CD14-positive monocyte (primary cell): Measurements from ENCODE around the gene CTNNBL1. TPM values are rescaled to one million over a fixed set of nuclear protein-coding genes. Genes with fewer than 3 reads are reported as not detected.
"Not testable (repeated sequence)": the region's sequence is repeated elsewhere in the genome, so short reads cannot be mapped to it uniquely, and the experiment has no call there.

ENCODE experiments used
- DNase-seq, 3 donors: peaks; one replicate each; pipeline ENCODE4 v3.0.0-alpha.2; 2011 to 2022
- H2AFZ ChIP-seq: 2 replicates; pipeline ENCODE4 v1.6.0; 2012; ENCODE audit warnings: mild to moderate bottlenecking, low read depth, low read length, inconsistent platforms; ENCODE audit not compliant: insufficient read depth, poor library complexity, severe bottlenecking
- H3K27ac ChIP-seq, 2 donors: 1 replicate in 1 of 2; 2 replicates in 1 of 2; pipeline ENCODE4 v1.5.1; 2012 to 2013; ENCODE audit warnings: low read length in 2 of 2, control low read depth in 1 of 2, inconsistent platforms in 1 of 2, low read depth in 1 of 2, mild to moderate bottlenecking in 1 of 2
- H3K27me3 ChIP-seq, 2 donors: one replicate each; pipeline versions ENCODE4 v1.6.0 to v1.6.1; 2011 to 2013; ENCODE audit warnings: low read length in 2 of 2; ENCODE audit not compliant: control insufficient read depth in 2 of 2, insufficient read depth in 2 of 2
- H3K36me3 ChIP-seq, 2 donors: replicated peaks in 1 of 2; 1 replicate in 1 of 2; 2 replicates in 1 of 2; pipeline versions ENCODE4 v1.5.1 to v1.6.1; 2012 to 2013; ENCODE audit warnings: low read length in 2 of 2, control low read depth in 1 of 2, inconsistent platforms in 1 of 2, mild to moderate bottlenecking in 1 of 2; ENCODE audit not compliant: insufficient read depth in 2 of 2, control insufficient read depth in 1 of 2
- H3K4me1 ChIP-seq, 2 donors: 1 replicate in 1 of 2; 2 replicates in 1 of 2; pipeline versions ENCODE4 v1.5.1 to v1.6.1; 2012 to 2013; ENCODE audit warnings: low read length in 2 of 2, control low read depth in 1 of 2, inconsistent platforms in 1 of 2, mild to moderate bottlenecking in 1 of 2, moderate library complexity in 1 of 2; ENCODE audit not compliant: insufficient read depth in 2 of 2, control insufficient read depth in 1 of 2
- H3K4me2 ChIP-seq: replicated peaks from 2 replicates; pipeline ENCODE3; 2012; ENCODE audit warnings: low read length, moderate library complexity, mild to moderate bottlenecking; ENCODE audit not compliant: poor library complexity, severe bottlenecking; ENCODE audit errors: extremely low read depth
- H3K4me3 ChIP-seq, 3 experiments: fragments of 200-600 bp in 1 of 3; sonication (generic) in 1 of 3; replicated peaks in 1 of 3; 1 replicate in 2 of 3; 2 replicates in 1 of 3; pipeline ENCODE4 v1.5.1; 2011 to 2013; ENCODE audit warnings: low read length in 3 of 3, mild to moderate bottlenecking in 3 of 3, control low read depth in 2 of 3, low read depth in 2 of 3, inconsistent platforms in 1 of 3, moderate library complexity in 1 of 3
- H3K79me2 ChIP-seq: 2 replicates; pipeline ENCODE4 v1.6.0; 2012; ENCODE audit warnings: mild to moderate bottlenecking, control low read depth, inconsistent platforms, low read length, moderate library complexity; ENCODE audit not compliant: insufficient read depth
- H3K9ac ChIP-seq: 2 replicates; pipeline ENCODE4 v1.6.0; 2017; ENCODE audit warnings: low read length, mild to moderate bottlenecking; ENCODE audit not compliant: insufficient read depth, poor library complexity, severe bottlenecking
- H3K9me3 ChIP-seq, 2 donors: replicated peaks in 1 of 2; 1 replicate in 1 of 2; 2 replicates in 1 of 2; pipeline versions ENCODE4 v1.5.1 to v1.6.1; 2012 to 2013; ENCODE audit warnings: low read length in 2 of 2, control low read depth in 1 of 2; ENCODE audit not compliant: control insufficient read depth in 1 of 2, insufficient read depth in 1 of 2
- H4K20me1 ChIP-seq: 2 replicates; pipeline ENCODE4 v1.6.0; 2012; ENCODE audit warnings: mild to moderate bottlenecking, low read length, control low read depth, moderate library complexity; ENCODE audit not compliant: insufficient read depth
- H3K27ac Mint-ChIP-seq, 7 donors: one replicate each; pipeline ENCODE4 v1.8.0; 2020; ENCODE audit warnings: mild to moderate bottlenecking in 7 of 7, mixed read lengths in 7 of 7, moderate library complexity in 6 of 7, inconsistent platforms in 2 of 7
- H3K27me3 Mint-ChIP-seq, 3 donors: one replicate each; pipeline ENCODE4 v1.8.0; 2021 to 2022; ENCODE audit warnings: low read depth in 3 of 3, mild to moderate bottlenecking in 3 of 3, mixed read lengths in 3 of 3, moderate library complexity in 3 of 3, inconsistent platforms in 1 of 3
- H3K36me3 Mint-ChIP-seq, 2 donors: one replicate each; pipeline ENCODE4 v1.8.0; 2020; ENCODE audit warnings: mixed read lengths in 2 of 2, inconsistent platforms in 1 of 2, mild to moderate bottlenecking in 1 of 2
- H3K4me1 Mint-ChIP-seq: one replicate; pipeline ENCODE4 v1.8.0; 2020; ENCODE audit warnings: mild to moderate bottlenecking, mixed read lengths
- H3K4me3 Mint-ChIP-seq, 2 donors: one replicate each; pipeline ENCODE4 v1.8.0; 2020; ENCODE audit warnings: mild to moderate bottlenecking in 2 of 2, mixed read lengths in 2 of 2, moderate library complexity in 1 of 2
- H3K9me3 Mint-ChIP-seq, 7 donors: one replicate each; pipeline ENCODE4 v1.8.0; 2020 to 2022; ENCODE audit warnings: mixed read lengths in 7 of 7, mild to moderate bottlenecking in 6 of 7, moderate library complexity in 6 of 7, inconsistent platforms in 2 of 7
- WGBS: methylation state at CpG from one replicate; pipeline ENCODE4 v1.1.5; 2013; ENCODE audit warnings: missing lambda C conversion rate; ENCODE audit not compliant: insufficient coverage; 5-methylcytosine and 5-hydroxymethylcytosine counted together
- intact Hi-C, 2 donors: fragments of 100-400 bp; cut with micrococcal nuclease; formaldehyde crosslinking; loops; one replicate each; pipeline versions ENCODE4 v1.15.0 to v1.15.1; 2023
- polyA plus RNA-seq, 3 donors: library from polyadenylated mRNA; depleted of rRNA in 1 of 3; unstranded in 2 of 3; stranded (reverse) in 1 of 3; fragments of 300-500 nt in 2 of 3; fragments of >200 nt in 1 of 3; fragmentation: Illumina TruSeq in 2 of 3; gene quantifications; 1 replicate in 2 of 3; 2 replicates in 1 of 3; pipeline ENCODE4 v1.2.3, GENCODE V29; 2012 to 2021
- TF ChIP-seq, protein P1 (sequence below): fragments of 200-600 bp; IDR thresholded peaks from one replicate; pipeline ENCODE4 v1.8.0; 2022; ENCODE audit warnings: antibody characterized with exemption, mild to moderate bottlenecking

The CTNNBL1 gene
- polyA plus RNA-seq, 3 donors = 35.5 to 83.2 (median 77.3) TPM

DNA sequence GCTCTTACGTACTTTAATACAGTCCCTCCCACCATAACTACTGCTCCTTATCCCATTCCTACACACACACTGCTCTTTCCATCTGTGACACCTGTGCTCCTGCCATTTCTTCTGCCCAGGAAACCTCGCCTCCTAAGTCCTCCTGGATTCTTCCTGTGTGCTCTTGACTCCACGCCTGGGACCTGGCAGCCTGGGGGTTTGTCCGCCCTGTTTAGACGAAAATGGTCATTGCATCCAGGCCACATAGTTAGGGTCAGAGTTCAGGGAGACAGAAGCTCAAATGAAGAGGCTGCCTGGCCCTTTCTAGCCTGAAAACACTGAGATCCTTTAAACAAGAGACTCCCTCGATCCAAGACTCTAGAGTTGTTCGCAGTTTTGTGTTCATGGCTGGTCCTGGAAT is 17.4 kb upstream of the CTNNBL1 start:
- no peak overlapping the region for H3K4me3 ChIP-seq
- H3K9ac ChIP-seq = no peak overlapping the region
- H3K36me3 Mint-ChIP-seq = no peaks in the 10 kb centered on the region
- no peaks in the 10 kb centered on the region for H3K36me3 ChIP-seq
- H3K4me2 ChIP-seq = no peak overlapping the region
- no peak overlapping the region for H2AFZ ChIP-seq
- no peak overlapping the region for H3K27ac Mint-ChIP-seq
- no peaks in the 10 kb centered on the region for H3K4me1 Mint-ChIP-seq
- peaks cover 16 to 27% (median 23%) of the 10 kb centered on the region in 3 donors for H3K27me3 Mint-ChIP-seq
- intact Hi-C loops = no loop called here
- H3K27me3 ChIP-seq = peaks cover 0 to 2% of the 10 kb centered on the region in 2 donors
- no peaks in the 10 kb centered on the region for H3K9me3 ChIP-seq
- TF ChIP-seq, protein P1, sequence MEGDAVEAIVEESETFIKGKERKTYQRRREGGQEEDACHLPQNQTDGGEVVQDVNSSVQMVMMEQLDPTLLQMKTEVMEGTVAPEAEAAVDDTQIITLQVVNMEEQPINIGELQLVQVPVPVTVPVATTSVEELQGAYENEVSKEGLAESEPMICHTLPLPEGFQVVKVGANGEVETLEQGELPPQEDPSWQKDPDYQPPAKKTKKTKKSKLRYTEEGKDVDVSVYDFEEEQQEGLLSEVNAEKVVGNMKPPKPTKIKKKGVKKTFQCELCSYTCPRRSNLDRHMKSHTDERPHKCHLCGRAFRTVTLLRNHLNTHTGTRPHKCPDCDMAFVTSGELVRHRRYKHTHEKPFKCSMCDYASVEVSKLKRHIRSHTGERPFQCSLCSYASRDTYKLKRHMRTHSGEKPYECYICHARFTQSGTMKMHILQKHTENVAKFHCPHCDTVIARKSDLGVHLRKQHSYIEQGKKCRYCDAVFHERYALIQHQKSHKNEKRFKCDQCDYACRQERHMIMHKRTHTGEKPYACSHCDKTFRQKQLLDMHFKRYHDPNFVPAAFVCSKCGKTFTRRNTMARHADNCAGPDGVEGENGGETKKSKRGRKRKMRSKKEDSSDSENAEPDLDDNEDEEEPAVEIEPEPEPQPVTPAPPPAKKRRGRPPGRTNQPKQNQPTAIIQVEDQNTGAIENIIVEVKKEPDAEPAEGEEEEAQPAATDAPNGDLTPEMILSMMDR = no peak
- WGBS = 88% methylated on average over 7 of the region's 7 CpGs
- H3K27ac ChIP-seq = no peak overlapping the region
- no peaks in the 10 kb centered on the region for H3K4me1 ChIP-seq
- H3K79me2 ChIP-seq = no peaks in the 10 kb centered on the region
- no peaks in the 10 kb centered on the region for H4K20me1 ChIP-seq
- H3K4me3 Mint-ChIP-seq = no peak overlapping the region
- no peak for DNase-seq
- no peaks in the 10 kb centered on the region for H3K9me3 Mint-ChIP-seq

DNA sequence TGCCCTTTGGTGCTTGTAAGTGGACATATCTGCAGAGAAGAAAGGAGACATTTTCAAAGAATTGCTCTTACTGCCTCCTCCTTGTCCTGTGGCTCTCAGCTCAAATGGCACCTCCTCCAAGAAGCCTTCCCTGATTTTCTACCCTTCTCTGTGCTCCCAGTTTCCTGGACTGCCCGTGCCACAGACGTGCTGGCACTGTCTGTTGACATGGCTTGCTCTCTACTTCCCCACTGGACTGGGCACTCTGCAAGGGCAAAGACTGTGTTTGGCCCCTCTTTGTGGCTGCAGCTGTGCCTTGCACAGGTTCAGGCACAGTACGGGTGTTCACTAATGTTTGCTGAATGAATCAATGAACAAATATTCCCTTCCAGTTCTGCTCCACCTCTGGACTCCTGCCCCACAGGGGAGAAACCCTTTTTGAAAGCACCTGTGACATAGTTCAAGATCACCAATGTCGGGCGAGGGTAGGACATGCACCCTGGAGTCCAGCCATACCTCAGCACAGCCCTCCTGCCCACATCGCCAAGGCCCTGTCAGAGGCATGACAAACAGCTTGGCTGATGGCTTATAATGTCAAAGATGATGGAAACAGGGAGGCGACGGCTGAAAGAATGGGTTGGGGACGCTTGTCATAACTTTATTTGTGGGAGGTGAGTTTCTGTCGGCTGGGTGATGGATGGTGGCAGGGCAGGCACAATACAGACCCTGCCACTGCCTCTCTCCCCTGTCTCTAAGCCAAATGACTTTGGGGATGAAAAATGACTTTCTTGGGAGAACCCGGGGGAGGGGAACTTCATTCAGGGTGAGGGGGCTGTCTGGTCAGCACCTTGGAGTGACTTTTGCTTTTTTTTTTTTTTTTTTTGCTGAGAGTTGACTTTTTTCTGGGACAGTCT is 15.6 kb upstream of the CTNNBL1 start:
- H3K27ac Mint-ChIP-seq = no peak overlapping the region
- H2AFZ ChIP-seq = no peak overlapping the region
- peaks cover 18 to 24% (median 19%) of the 10 kb centered on the region in 3 donors for H3K27me3 Mint-ChIP-seq
- no peaks in the 10 kb centered on the region for H3K79me2 ChIP-seq
- WGBS = 52% methylated on average over 6 of the region's 11 CpGs
- H3K9me3 Mint-ChIP-seq = no peaks in the 10 kb centered on the region
- H3K9ac ChIP-seq = no peak overlapping the region
- H3K27ac ChIP-seq = no peak overlapping the region
- H3K4me1 ChIP-seq = no peaks in the 10 kb centered on the region
- H3K4me3 ChIP-seq = no peak overlapping the region
- H3K36me3 Mint-ChIP-seq = no peaks in the 10 kb centered on the region
- no peak overlapping the region for H3K4me2 ChIP-seq
- H3K4me3 Mint-ChIP-seq = no peak overlapping the region
- H4K20me1 ChIP-seq = no peaks in the 10 kb centered on the region
- intact Hi-C loops = no loop called here
- no peaks in the 10 kb centered on the region for H3K4me1 Mint-ChIP-seq
- H3K27me3 ChIP-seq = peaks cover 0 to 4% of the 10 kb centered on the region in 2 donors
- H3K36me3 ChIP-seq = no peaks in the 10 kb centered on the region
- H3K9me3 ChIP-seq = no peaks in the 10 kb centered on the region
- DNase-seq = no peak
- TF ChIP-seq, protein P1 = no peak

DNA sequence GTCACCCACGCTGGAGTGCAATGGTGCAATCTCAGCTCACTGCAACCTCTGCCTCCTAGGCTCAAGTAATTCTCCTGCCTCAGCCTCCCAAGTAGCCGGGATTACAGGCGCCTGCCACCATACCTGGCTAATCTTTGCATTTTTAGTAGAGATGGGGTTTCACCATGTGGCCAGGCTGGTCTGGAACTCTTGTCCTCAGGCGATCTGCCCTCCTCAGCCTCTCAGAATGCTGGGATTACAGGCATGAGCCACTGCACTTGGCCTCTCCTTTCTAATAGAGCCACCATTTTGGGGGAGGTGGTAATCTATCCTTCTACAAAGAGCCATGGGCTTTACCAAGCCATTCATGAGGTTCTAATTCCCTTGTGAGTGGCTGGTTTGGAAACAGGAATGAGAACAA is 14.1 kb upstream of the CTNNBL1 start:
- H3K9me3 Mint-ChIP-seq, H3K4me1 Mint-ChIP-seq, H3K4me3 Mint-ChIP-seq, H3K27me3 ChIP-seq, H3K9ac ChIP-seq, H3K4me1 ChIP-seq, DNase-seq, H3K36me3 Mint-ChIP-seq, H3K27ac ChIP-seq, H3K4me2 ChIP-seq, H4K20me1 ChIP-seq, H3K79me2 ChIP-seq, H3K36me3 ChIP-seq, H3K4me3 ChIP-seq, H3K9me3 ChIP-seq, intact Hi-C loops, H2AFZ ChIP-seq, H3K27ac Mint-ChIP-seq: not testable (repeated sequence)
- H3K27me3 Mint-ChIP-seq = peaks cover 16 to 21% (median 16%) of the 10 kb centered on the region in 3 donors
- WGBS = 100% methylated on average over 1 of the region's 4 CpGs
